Aorta (tissue), 5 donors: ENCODE results near the gene RANGAP1. TPM values are rescaled to one million over a fixed set of nuclear protein-coding genes. Genes with fewer than 3 reads are reported as not detected.

Source experiments
- ATAC-seq: fragments of 200-7000 bp; cut with Tn5 transposase; one replicate; pipeline ENCODE4 v1.9.1; 2022; ENCODE audit warnings: moderate library complexity; ENCODE audit not compliant: low FRiP score
- DNase-seq, 2 donors: peaks; one replicate each; pipeline ENCODE4 v3.0.0-alpha.2; 2020
- H3K27ac ChIP-seq, 2 donors: one replicate each; pipeline ENCODE4 v1.5.1; 2013; ENCODE audit warnings: low read length in 2 of 2, mild to moderate bottlenecking in 2 of 2, moderate library complexity in 2 of 2, control low read depth in 1 of 2, inconsistent platforms in 1 of 2, low read depth in 1 of 2
- H3K27me3 ChIP-seq, 2 donors: one replicate each; pipeline ENCODE4 v1.6.1; 2013; ENCODE audit warnings: control low read depth in 1 of 2, low read length in 1 of 2, mild to moderate bottlenecking in 1 of 2, moderate library complexity in 1 of 2; ENCODE audit not compliant: insufficient read depth in 2 of 2, control insufficient read depth in 1 of 2
- H3K36me3 ChIP-seq, 2 donors: one replicate each; pipeline ENCODE4 v1.6.1; 2013; ENCODE audit warnings: control low read depth in 1 of 2, low read length in 1 of 2, mild to moderate bottlenecking in 1 of 2; ENCODE audit not compliant: insufficient read depth in 2 of 2, control insufficient read depth in 1 of 2
- H3K4me1 ChIP-seq, 2 donors: one replicate each; pipeline ENCODE4 v1.6.1; 2013; ENCODE audit warnings: low read length in 2 of 2, control low read depth in 1 of 2, mild to moderate bottlenecking in 1 of 2, moderate library complexity in 1 of 2; ENCODE audit not compliant: insufficient read depth in 2 of 2, control insufficient read depth in 1 of 2
- H3K4me3 ChIP-seq, 2 donors: one replicate each; pipeline ENCODE4 v1.5.1; 2013; ENCODE audit warnings: low read length in 2 of 2, control low read depth in 1 of 2, mild to moderate bottlenecking in 1 of 2
- H3K9me3 ChIP-seq: one replicate; pipeline ENCODE4 v1.6.1; 2013; ENCODE audit warnings: mild to moderate bottlenecking, low read length; ENCODE audit not compliant: control insufficient read depth
- WGBS, 2 donors: extraction: QIAGEN DNeasy Blood & Tissue Kit; methylation state at CpG; one replicate each; pipeline ENCODE4 v1.1.7; 2013; 5-methylcytosine and 5-hydroxymethylcytosine counted together
- intact Hi-C, 2 donors: fragments of 100-400 bp; cut with DNase I; formaldehyde crosslinking; loops; one replicate each; pipeline versions ENCODE4 v1.14.2 to v1.15.0; 2022
- polyA plus RNA-seq, 2 donors: library from polyadenylated mRNA; stranded (reverse); fragments of 200-250 nt; gene quantifications; one replicate each; pipeline ENCODE4 v1.2.3, GENCODE V29; 2013
- total RNA-seq, 2 donors: library from RNA; stranded (reverse); fragmentation: NEBNext Ultra II Directional; extraction: Animal tissue kit (Norgen Biotek cat#: 25700); gene quantifications; one replicate each; pipeline ENCODE4 v1.2.1, GENCODE V29; 2021
- donor health status: healthy with polysubstance abuse.
- donor health status: Bipolar disorder and iron deficiency.
- donor health status: DM: no; HTN: no; CAD: no.
- donor health status: DM: no; HTN: no; CAD: no.
- donor health status: DM: yes; HTN: yes; CAD: no.

The RANGAP1 gene
- total and polyA plus RNA-seq, 4 donors, result 14.8 to 34.6 (median 25.0) TPM

- H3K9me3 ChIP-seq, result no peaks in the 10 kb centered on the region
- 78 to 83% methylated on average over 20 of the region's 20 CpGs for WGBS, 2 donors
- no peak for ATAC-seq
- H3K4me3 ChIP-seq, result no peak overlapping the region
- H3K27me3 ChIP-seq, result no peaks in the 10 kb centered on the region
- no peaks in the 10 kb centered on the region for H3K4me1 ChIP-seq
- intact Hi-C loops, result no loop called here
- DNase-seq, result no peak
- H3K27ac ChIP-seq, result no peak overlapping the region
- H3K36me3 ChIP-seq, result peaks cover 6 to 7% of the 10 kb centered on the region in 2 donors
These were observed 29.4 kb downstream of the RANGAP1 start for GRCh38 chr22:41256254-41257253.

DNA sequence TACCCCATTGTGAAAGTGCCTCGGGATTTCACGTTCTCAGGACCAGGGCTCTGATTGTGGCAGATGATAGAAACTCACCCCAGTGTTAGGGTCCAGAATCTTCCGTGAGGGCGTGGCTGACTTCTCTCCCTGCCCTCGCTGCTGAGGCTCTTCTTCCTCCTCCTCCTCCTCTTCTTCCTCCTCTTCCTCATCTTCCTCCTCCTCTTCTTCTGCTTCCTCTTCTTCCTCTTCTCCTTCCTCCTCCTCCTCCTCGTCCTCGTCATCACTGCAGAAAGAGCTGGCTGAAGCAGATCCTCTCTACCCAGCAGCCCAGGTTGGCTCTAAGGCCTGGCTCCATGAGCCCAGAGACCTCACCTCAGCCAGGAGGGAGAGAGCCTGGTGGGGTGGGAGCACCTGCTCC, 31.8 kb downstream of the RANGAP1 start:
- H3K36me3 ChIP-seq, result peaks cover 6% of the 10 kb centered on the region in 2 donors
- H3K9me3 ChIP-seq, result no peaks in the 10 kb centered on the region
- no peak for DNase-seq
- intact Hi-C loops, result no loop called here
- H3K27ac ChIP-seq, result no peak overlapping the region
- WGBS, 2 donors, result 88 to 93% methylated on average over 7 of the region's 7 CpGs
- no peaks in the 10 kb centered on the region for H3K4me1 ChIP-seq
- ATAC-seq, result no peak
- H3K4me3 ChIP-seq, result no peak overlapping the region
- H3K27me3 ChIP-seq, result no peaks in the 10 kb centered on the region

DNA sequence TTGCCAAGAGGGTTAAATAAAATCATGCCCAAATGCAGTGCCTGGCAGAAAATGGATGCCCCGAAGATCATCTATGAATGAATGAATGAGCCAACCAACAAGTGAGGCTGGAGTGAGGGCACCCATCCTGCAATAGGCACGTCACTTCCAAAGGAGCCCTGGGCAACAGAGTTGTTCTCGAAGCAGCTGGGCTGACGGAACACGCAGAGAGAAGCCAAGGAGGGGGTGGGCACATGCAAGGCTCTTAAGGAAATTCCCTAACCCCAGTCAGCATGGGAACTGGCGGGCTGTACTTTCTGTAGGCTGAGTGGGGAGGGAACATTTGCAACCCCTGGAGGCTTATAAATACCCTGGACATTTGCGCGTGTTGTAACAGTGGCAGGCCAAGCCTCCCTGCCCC, 33.6 kb downstream of the RANGAP1 start:
- WGBS, 2 donors, result 85 to 88% methylated on average over 8 of the region's 8 CpGs
- DNase-seq (no peak), ATAC-seq (no peak)
- intact Hi-C loops, result no loop called here
- no peaks in the 10 kb centered on the region for H3K9me3 ChIP-seq
- H3K4me1 ChIP-seq, result no peaks in the 10 kb centered on the region
- H3K4me3 ChIP-seq, result no peak overlapping the region
- H3K27me3 ChIP-seq, result no peaks in the 10 kb centered on the region
- peaks cover 6 to 10% of the 10 kb centered on the region in 2 donors for H3K36me3 ChIP-seq
- no peak overlapping the region for H3K27ac ChIP-seq

DNA sequence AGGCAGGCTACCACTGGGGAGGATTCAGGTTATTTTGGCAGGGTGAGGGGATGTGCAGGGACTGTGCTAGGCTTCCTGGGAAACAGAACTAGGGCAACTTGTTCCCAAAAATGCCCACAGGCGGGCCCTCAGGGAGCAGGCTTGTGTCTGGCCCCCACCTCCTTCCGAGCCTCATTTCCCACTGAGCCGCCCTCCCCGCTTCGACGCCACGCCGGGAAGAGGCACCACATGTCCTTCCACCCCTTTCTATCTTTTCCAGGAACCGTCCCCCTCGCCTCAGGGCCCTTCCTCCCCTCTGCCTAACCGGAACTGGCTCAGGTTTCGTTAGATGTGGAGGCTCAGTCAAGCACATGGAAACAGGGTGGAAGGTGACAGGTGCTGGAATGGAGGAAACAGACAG, 35.9 kb downstream of the RANGAP1 start:
- 93 to 94% methylated on average over 12 of the region's 12 CpGs for WGBS, 2 donors
- no peak overlapping the region for H3K27ac ChIP-seq
- H3K4me3 ChIP-seq, result no peak overlapping the region
- no peak for ATAC-seq
- no peaks in the 10 kb centered on the region for H3K9me3 ChIP-seq
- no peaks in the 10 kb centered on the region for H3K4me1 ChIP-seq
- H3K36me3 ChIP-seq, result peaks cover 2 to 10% of the 10 kb centered on the region in 2 donors
- no peaks in the 10 kb centered on the region for H3K27me3 ChIP-seq
- no peak for DNase-seq
- intact Hi-C loops, result no loop called here

GRCh38 chr22:41249442-41249841, 36.5 kb downstream of the RANGAP1 start:
- H3K9me3 ChIP-seq, result no peaks in the 10 kb centered on the region
- DNase-seq (no peak), ATAC-seq (peak; percentile 20)
- 93% methylated on average over 14 of the region's 14 CpGs for WGBS, 2 donors
- H3K27ac ChIP-seq, result no peak overlapping the region
- H3K4me1 ChIP-seq, result no peaks in the 10 kb centered on the region
- H3K27me3 ChIP-seq, result no peaks in the 10 kb centered on the region
- intact Hi-C loops, result no loop called here
- no peak overlapping the region for H3K4me3 ChIP-seq
- H3K36me3 ChIP-seq, result peaks cover 2 to 10% of the 10 kb centered on the region in 2 donors

GRCh38 chr22:41248758-41249157, 37.2 kb downstream of the RANGAP1 start:
- intact Hi-C loops, result no loop called here
- ATAC-seq (no peak), DNase-seq (no peak)
- no peak overlapping the region for H3K4me3 ChIP-seq
- no peak overlapping the region for H3K27ac ChIP-seq
- no peaks in the 10 kb centered on the region for H3K27me3 ChIP-seq
- H3K9me3 ChIP-seq, result no peaks in the 10 kb centered on the region
- H3K36me3 ChIP-seq, result peaks cover 2 to 10% of the 10 kb centered on the region in 2 donors
- 95% methylated on average over 10 of the region's 10 CpGs for WGBS, 2 donors
- no peaks in the 10 kb centered on the region for H3K4me1 ChIP-seq

DNA sequence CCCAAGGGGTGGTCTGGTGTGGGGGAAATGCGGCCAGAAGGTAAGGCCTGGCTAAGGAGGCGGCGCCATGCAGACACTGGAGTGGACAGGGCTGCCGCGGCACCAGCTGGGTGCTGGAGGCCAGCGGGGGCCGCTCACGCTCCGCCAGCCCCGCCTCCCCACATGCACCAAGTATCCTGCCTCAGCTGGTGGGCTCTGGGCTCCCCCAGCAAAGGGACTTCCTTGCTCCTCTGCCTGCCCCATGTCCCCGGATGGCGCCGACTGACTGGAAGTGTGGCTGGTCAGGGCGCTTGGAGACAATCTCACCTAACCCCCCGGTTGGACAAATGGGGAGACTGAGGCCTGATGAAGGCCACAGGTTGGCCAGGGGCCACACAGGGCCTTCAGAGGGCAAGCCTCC, 37.7 kb downstream of the RANGAP1 start:
- no peak for ATAC-seq
- Histone ChIP-seq H3K27me3 (no peaks in the 10 kb centered on the region), H3K4me1 (no peaks in the 10 kb centered on the region), H3K9me3 (no peaks in the 10 kb centered on the region), H3K27ac (no peak overlapping the region), H3K4me3 (no peak overlapping the region), H3K36me3 (peaks cover 2 to 10% of the 10 kb centered on the region in 2 donors)
- intact Hi-C loops, result no loop called here
- WGBS, 2 donors, result 94 to 98% methylated on average over 7 to 15 of the region's 15 CpGs
- no peak for DNase-seq

GRCh38 chr22:41247703-41248102, 38.3 kb downstream of the RANGAP1 start:
- no peak for ATAC-seq
- Histone ChIP-seq H3K9me3 (no peaks in the 10 kb centered on the region), H3K27ac (no peak overlapping the region), H3K4me3 (no peak overlapping the region), H3K27me3 (no peaks in the 10 kb centered on the region), H3K36me3 (peaks cover 0 to 10% of the 10 kb centered on the region in 2 donors), H3K4me1 (no peaks in the 10 kb centered on the region)
- intact Hi-C loops, result no loop called here
- WGBS, 2 donors, result 88 to 89% methylated on average over 7 of the region's 7 CpGs
- DNase-seq, result no peak
